Activated CD4-positive, alpha-beta T cell treated with anti-CD3 and anti-CD28 coated beads for 24 hours (primary cell): ENCODE measurements around the gene CACNA1E.
"Not testable (repeated sequence)": the region's sequence is repeated elsewhere in the genome, so short reads cannot be mapped to it uniquely, and the experiment has no call there.

ENCODE experiments used
- DNase-seq, 2 donors: peaks; one replicate each; pipeline ENCODE4 v3.0.0-alpha.2; 2020; ENCODE audit warnings: low read depth in 2 of 2

Gene CACNA1E

GRCh38 chr1:181807251-181807650 is 323.9 kb downstream of the CACNA1E start:
- DNase-seq = no peak

GRCh38 chr1:181809991-181810545 is 326.8 kb downstream of the CACNA1E start:
- DNase-seq = no peak

GRCh38 chr1:181812208-181812607 is 328.9 kb downstream of the CACNA1E start:
- DNase-seq = no peak

- no peak for DNase-seq
These were observed 329.9 kb downstream of the CACNA1E start for GRCh38 chr1:181813266-181813665.

- no peak for DNase-seq
These were observed 333.3 kb downstream of the CACNA1E start for GRCh38 chr1:181816608-181817007.

GRCh38 chr1:181817091-181817490 is 333.8 kb downstream of the CACNA1E start:
- DNase-seq = no peak

GRCh38 chr1:181818459-181818858 is 335.1 kb downstream of the CACNA1E start:
- no peak for DNase-seq

- DNase-seq = no peak
These were observed 335.6 kb downstream of the CACNA1E start for GRCh38 chr1:181818943-181819342.

- no peak for DNase-seq
These were observed 338.4 kb downstream of the CACNA1E start for GRCh38 chr1:181821701-181822100.

GRCh38 chr1:181832173-181832880 is 349.0 kb downstream of the CACNA1E start:
- DNase-seq = not testable (repeated sequence)

GRCh38 chr1:181846001-181846645 is 362.8 kb downstream of the CACNA1E start:
- DNase-seq = no peak

- no peak for DNase-seq
These were observed 363.4 kb downstream of the CACNA1E start for GRCh38 chr1:181846681-181847080.

- no peak for DNase-seq
These were observed 365.8 kb downstream of the CACNA1E start for GRCh38 chr1:181849071-181849470.

GRCh38 chr1:181854212-181854611 is 370.9 kb downstream of the CACNA1E start:
- DNase-seq = not testable (repeated sequence)

- DNase-seq = no peak
These were observed 372.1 kb downstream of the CACNA1E start for GRCh38 chr1:181855380-181855779.
